GM19463 (cell line): Measurements from ENCODE around the gene SOBP.
A peak's percentile ranks its signal among the peaks of the same experiment; 100 is the strongest.

Experiments used
- ATAC-seq: cut with Tn5 transposase; IDR thresholded peaks from one replicate; pipeline ENCODE4 v1.9.1; 2021; ENCODE audit warnings: mild to moderate bottlenecking, moderate library complexity; ENCODE audit not compliant: unreplicated experiment

Gene SOBP

DNA sequence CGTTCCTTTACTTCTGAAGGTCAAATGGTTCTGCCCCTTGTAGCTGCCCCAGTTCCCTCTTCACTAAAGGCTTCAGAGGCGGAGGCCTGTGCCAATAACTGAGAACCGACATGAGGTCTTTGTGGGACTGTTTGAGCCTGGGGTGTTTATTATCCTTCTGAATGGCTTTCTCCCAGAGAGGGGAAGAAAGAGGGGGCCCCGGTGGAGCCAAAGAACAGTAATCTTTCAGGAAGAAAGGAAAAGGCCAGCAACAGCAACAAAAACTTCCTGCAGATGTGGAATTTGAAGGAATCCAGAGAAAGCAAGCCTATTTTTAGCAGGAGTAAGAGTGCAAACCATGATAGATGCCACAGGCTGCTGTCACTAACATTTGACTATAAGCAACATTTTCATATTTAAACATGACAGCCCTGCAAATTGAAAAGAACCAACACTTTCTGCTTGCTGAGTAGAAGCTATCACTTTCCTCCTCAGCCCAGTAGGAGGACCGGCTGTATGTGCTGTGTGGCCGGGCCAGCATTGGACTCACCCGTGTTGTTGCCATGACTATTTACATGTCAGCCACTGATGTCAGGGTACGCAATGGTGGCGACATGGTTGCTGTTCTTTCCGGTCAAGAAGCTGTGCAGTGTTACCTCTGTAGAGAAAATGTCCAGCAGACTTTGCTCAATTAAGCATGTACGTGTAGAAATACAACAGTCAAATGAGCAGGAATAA, 121.3 kb downstream of the SOBP start:
- no peak for ATAC-seq

DNA sequence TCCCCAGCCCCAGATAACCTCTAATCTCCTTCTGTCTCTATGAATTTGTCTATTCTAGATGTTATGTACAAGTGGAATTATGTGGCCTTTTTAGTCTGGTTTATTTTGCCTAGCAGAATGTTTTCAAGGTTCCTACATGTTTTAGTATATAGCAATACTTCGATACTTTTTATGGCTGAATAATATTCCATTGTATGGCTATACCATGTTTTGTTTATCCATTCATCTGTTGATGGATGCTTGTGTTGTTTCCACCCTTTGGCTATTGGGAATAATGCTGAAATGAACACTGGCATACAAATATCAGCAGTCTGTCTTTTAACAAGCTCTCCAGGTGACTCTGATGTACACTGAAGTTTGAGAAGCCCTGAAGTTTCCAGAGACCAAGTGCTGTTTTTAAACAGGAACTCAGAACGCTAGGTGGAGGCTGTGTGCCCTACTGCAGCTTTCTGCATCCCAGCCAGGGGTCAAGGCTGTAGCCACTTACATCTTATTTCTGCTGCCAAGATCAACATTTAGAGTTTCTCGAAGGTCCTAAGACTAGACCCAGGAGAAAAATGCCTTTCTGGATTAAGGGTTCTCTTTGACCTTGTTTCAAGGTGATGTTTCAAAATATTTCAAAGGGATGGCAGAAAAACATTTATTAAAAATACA, 123.0 kb downstream of the SOBP start:
- no peak for ATAC-seq

DNA sequence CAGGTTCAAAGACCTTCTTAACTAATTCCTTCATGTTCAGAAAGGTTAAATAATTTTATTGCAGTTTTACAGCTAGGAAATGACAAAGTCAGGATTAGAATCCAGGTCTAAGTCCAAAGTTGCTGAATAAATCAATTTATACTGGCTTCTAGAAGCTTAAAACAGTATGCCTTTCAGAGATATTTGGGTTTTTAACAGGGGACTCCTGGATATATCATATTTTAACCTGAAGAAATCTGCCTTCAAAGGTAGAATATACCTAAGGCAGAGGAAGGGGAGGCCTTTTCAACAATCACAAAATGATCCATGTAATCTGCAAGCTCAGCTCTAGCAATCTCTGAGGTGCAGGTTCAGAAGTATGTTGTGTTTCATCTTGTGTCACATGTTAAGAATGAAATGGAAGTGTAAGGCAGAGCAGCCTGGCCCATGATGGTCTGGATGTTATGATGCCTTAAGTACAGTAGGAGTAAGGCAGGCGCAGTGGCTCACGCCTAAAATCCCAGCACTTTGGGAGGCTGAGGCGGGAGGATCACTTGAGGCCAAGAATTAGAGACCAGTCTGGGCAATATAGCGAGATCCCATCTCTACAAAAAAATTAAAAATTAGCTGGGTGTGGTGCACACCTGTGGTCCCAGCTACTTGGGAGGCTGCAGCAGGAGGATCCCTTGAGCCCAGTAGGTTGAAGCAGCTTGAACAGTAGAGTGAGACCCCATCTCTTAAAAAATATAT, 123.9 kb downstream of the SOBP start:
- ATAC-seq = no peak

DNA sequence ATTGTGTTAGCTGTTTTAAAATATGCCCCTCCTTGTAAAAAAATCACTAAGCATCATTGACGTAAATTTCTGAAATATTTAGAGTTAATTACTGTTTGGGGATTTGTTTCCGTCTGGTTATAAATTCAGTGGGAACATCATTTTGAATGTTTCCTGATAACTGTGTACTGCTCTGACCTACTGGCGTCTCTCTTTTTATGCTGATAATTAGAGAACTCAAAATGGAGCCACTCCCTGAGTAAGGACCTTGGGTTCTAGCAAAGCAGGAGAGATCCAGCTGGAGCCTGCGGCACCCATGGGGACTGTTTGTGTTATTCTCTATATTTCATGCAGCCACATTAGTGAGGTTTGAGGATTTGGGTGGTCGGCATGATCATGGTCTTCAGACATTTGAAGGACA, 124.9 kb downstream of the SOBP start:
- no peak for ATAC-seq

DNA sequence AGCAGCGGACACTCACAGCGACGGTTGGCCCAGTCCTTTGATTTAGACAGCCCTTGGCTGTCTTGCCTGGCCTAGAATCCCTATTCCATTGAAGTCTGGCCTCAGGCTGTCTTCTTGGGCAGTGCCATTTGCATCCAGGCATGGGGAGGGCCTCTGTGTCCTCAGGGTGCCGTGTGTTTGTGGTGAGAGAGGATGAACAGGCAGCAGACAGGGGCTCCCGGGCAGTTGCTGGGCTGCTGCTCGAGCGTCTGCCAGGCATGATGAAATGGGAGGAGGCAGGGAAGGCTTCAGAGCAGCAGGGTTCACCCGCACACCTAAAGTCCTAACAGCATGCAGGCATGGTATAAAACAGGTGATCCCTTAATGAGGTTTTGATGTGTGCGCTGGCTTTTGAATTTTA, 126.9 kb downstream of the SOBP start:
- ATAC-seq = no peak

DNA sequence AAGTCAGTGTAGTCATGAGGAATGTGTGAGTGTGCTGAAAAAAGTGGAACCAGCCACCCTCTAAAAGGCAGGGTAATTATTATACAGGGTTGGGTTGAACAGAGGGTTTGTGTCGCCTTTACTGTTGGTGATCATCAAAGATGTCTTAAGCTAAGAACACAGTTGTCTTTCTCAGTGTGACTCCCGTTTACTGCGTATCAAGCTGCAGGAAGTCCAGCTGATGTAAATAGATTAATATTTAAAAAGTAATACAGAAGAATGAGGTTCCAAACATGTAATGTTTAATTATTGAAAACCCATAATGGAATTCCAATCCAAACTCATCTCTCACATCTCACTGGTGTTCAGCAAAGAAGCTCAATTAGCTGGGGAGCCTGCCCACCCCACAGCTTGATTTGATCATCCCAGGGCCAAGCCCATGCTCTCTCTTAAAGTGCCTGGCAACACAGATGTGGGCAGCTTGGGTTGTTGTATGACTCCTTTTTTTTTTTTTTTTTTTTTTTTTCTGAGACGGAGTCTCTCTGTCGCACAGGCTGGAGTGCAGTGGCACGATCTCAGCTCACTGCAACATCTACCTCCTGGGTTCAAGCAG, 127.5 kb downstream of the SOBP start:
- ATAC-seq = no peak

DNA sequence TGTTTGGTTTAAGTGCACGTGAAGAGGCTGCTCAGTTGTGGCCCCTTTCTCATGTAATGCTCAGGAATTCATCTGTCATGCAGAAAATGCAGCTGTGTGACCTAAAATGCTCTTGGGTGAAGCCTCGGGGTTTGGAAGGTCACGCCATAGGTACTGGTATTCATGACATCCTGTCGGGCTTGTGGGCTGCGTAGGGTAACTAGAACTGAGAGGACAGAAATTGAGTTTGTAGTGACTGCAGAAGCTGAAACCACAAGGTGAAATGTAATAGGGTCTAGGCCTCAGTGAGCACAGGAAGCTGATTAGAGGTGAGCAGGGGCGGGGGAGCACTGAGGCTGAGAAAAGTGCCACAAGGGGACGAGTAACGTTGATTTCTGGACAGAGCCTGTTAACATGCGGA, 128.8 kb downstream of the SOBP start:
- peak; percentile 96 for ATAC-seq

DNA sequence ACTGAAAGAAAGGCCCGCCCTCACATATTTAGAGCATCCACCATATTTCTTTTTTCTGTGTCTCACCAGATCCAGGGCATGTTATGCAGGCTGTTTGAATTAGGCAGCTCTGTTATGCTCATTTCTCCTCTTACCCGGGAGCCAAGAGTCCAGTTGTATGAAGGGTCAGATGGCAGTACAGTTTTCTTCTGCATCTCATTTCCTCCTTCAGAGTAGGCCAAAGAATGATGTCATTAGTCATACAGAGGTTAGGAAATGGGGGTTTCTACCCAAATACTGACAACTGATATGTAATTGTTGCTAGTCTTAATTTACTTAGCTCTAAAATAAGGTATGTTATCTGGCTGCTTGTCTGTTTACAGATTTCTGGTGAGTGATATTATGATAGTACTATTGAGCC, 130.8 kb downstream of the SOBP start:
- ATAC-seq = no peak

DNA sequence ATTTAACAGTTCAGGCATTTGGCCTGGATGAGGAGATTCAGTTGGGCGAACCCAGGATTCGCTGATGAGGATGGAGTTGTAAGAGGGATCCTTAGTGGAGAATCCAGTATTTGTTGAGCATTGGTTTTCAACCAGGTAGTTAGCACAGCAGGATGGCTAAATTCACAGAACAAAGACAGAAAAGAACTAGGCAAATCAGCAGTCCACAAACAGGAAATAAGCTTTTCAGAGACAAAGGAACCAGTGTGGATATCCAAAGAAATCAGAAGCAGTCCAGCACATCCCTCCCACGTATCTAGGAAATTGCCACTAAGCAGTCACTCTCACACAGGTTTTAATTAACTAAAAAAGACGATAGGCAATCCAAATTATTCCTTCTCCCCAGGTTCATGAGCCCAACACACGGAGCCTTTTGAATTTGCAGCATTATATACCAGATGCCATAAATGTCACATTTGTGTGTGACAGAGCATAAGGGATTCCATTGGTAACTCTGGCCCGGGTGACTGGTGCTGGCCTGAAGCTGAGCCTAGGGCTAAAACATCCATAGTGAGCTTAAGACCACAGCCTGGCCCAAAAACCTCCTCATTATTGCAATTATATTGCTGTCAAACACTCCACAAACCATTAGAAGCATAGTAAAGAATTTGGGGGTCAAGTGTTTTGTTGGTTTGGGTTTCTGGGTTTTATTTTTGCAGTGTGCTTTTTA, 131.5 kb downstream of the SOBP start:
- no peak for ATAC-seq

DNA sequence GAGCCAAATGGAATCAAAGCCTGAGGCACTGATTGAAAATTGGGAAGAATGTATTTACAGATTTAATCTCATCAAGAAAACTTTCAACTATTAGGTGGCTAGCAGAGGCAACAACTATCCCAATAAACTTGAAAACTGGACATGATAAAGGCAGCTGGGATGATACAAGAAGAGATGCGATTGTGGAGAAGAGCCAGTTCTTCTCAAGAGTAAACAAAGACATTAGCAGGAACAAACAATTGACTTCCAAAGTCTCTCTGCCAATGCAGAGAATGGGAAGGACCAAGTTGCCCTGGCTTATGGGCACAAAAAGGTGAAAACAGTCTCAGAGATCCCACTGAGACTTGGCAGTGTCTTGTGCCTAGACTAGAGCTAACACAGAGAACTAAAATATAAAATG, 132.4 kb downstream of the SOBP start:
- ATAC-seq = no peak

DNA sequence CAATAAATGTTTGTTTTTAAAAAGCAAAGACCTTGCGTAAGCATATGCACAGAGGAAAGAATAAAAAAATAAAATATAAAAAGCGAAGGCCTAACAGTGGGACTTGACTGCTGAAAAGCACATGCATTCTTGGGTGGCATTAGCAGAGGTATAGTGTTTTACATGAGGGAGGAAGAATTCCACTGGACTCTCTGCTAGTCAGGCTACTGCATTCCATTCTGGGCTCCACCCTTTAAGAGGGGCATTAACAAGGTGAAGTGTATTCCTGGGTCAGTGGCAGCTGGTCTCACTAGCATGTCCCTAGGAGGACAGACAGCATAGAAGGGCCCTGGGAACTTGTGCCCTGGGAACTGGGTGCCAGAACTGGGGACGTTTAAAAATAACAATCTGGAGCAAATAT, 134.1 kb downstream of the SOBP start:
- ATAC-seq = no peak

DNA sequence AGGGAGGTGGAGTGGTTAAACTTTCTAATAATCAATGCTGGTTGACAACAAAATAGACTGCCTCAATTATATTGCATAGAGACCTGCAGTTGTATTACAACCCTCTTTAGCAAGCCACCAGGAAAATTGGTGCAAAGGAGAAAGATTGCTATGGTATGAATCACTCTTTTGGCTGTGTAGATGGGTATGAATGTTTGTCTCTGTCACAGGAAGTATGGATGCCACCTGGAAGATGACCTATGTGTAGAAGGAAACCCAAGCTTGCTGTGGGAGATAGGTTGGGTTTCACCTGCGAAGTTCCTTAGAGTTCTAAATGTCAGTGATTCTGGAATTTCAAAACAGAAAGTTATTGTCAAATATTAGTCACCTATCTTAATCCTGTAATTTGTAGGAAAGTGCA, 134.6 kb downstream of the SOBP start:
- ATAC-seq = no peak

DNA sequence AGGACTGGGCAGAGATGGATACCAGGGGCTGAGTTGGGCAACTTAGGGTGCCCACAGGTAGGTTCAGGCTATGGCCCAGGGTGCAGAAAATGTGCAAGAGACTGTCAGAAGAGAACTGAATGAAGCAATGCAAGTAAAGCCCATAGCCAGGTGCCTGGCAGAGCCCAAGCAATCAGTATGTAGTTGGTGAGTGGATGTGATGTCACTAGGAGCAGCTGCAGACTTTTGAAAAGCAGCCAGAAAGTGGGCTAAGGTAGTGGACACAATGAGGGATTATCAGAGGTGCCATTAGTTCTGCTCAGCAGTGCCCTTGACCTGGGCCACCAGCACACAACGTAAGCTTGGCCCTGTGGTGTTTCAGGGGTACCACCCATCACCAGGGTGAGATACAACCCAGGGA, 135.3 kb downstream of the SOBP start:
- ATAC-seq = no peak

DNA sequence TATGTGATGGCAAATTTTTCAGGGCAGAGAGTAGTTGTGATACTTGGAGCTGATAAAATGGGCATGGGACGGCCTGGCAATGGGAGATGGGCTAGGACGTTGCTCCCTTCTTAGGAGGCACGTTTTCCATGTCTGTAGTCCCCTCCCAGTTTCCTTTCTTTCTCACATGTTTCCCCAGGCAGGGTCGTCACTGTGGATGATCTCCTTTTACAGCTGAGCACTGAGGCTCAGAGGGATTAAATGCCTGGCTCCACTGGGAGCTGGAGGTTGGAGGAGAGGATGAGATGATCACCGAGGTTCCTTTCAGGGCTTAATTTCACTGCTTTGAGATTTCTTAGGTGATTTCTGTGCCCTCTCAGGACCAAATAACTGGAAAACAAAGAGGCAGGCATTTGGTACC, 136.7 kb downstream of the SOBP start:
- no peak for ATAC-seq

DNA sequence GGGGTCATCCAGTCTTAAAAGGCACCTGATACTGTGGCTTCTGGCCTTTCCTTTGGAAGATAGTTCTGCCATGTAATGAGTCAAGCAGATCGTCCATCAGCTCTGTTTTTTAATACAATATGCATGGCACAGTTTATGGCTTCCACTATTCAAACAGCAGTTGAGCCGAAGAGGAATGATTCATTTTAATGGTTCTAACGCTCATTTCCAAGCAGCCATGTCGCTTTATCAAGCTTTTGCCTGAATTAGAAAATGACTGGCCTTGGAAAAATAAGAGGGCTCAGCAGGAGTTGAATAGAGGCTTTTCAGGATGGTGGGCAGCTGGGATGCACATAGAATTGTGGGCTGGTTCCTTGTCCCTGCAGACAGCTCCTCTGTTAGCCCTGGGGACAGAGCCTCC, 138.1 kb downstream of the SOBP start:
- no peak for ATAC-seq

DNA sequence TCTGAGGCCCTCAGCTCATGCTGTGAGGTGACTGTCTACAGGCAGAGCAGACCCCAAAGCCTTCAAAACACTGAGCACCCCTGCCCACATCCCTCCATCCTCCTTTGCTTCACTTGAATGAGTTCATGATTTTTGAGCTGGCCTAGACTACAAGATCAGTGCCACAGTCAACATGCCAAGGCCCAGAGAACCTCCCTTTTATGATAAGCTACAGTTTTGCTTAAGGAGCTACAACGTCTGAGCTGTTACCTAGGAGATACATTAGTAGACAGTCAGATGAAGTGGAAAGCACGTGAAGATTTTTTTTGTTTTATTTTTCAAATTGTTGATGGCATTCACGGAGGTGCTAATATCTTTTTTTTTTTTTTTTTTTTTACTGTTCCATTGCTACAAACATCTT, 139.0 kb downstream of the SOBP start:
- no peak for ATAC-seq

DNA sequence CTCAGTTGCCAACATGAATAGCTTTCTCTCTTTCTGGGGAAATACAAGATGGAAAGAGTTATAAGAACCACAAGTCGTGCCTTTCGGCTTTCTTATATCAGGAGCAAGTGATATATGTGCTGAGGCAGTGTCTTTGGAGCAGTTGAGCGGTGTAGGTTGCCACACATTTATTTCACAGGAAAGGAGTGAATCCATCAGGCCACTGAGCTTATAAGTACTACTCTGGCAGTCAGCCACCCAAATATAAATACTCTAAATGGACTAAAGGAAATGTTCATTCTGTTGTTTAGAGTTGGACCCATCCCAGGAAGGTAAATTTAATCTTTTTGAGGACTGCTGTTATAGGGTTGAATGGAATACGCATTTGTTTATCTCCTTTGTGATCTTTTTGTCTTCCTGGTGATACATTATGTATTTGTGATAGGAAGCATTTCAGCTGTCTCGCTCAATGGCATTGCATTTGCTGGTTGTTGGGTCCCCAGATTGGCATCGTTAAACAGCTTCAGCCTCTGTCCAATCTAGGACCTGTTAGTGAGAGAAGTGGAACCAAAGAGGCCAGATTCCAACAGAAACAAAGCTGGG, 139.7 kb downstream of the SOBP start:
- no peak for ATAC-seq

DNA sequence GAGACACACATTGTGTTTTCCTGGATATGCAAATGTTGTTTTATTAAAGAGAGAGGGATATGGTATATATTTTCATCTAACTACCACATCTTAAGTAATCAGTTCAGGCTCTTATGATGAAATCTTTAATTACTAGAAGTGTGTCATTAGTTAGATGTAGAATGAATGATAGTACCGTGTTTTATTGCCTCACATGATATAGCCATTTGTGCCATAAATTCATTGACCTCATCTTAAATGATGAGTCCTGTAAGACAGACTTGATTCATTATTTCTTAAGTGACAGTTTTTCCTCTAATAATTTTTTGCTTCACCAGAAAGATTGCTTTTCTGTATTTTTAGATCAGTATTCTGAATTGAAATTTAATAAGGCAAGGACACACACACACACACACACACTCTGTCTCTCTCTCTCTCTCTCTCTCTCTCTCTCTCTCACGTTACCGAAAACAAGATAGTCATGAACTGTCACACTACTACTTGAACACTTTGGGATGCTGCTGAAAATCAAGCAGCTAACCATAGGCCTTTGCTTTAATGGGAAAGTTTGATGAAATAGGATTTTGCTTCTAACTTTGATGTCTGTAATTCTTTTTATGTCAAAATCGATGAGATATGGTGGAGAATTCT, 140.5 kb downstream of the SOBP start:
- no peak for ATAC-seq

DNA sequence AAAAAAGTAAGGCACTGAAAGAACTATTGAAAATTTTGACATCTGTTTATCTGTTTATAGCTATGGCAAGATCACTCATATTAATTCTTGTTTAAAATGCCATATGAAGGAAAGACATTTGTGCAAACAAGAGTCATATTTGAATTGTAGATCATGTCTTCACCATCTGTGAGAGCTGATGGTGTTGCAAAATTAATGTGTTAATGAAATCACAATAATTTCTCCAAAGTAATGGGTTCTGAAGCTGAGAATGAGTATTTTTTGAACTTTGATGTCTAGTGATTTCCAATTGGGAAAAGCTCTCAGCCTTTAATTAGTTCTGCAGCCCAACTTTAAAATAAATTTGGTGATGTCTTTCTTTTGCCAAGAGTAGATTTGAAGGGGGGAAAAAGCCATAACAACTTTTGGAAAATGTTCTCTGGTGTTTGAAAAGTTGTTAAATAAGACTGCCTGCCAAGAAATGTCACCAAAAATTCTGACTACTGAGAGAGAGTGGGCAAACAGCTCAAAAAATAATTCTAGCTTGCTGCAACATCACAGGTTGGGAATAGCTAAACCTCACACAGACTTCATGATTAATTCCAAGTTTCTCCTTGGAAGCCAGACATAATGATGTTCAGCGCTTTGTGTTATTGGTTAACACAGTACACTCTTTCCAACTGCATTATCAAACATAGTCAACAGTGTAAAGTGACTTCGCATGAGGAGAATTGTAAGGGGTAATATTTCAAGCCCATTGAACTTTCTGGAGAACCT, 142.6 kb downstream of the SOBP start:
- ATAC-seq = no peak
